Retinal pigment epithelial cell (primary cell): ENCODE data around the gene IL15.

Experiments used
- DNase-seq: peaks from one replicate; pipeline ENCODE4 v3.0.0-alpha.2; 2010; ENCODE audit warnings: low read depth
- H3K4me3 ChIP-seq: 2 replicates; pipeline ENCODE4 v1.5.1; 2011; ENCODE audit warnings: mild to moderate bottlenecking, low read length, control low read depth, moderate library complexity
- TF ChIP-seq, protein P1 (sequence below): conservative IDR thresholded peaks from 2 replicates; pipeline ENCODE4 v1.5.1; 2011; ENCODE audit warnings: low read depth, low read length, control low read depth, inconsistent platforms

Gene IL15

DNA sequence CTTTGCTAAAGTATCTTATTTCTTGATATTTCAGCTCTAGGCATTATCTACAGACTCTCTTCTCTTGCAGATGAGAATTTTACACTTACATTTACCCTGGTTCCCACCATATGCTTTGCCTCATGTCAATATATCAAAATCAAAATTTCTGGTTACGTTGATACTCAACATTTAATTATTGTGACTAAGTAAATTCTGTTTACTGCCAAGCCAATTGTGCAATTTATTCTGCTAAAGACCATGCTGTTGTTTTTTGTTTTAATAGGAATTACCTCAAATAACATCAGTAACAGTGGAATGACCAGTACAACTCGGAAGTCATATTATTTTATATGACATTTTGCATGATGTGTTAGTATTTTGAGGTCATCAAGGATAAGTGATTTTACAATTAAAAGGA lies 125.5 kb downstream of the IL15 start:
- TF ChIP-seq, protein P1, sequence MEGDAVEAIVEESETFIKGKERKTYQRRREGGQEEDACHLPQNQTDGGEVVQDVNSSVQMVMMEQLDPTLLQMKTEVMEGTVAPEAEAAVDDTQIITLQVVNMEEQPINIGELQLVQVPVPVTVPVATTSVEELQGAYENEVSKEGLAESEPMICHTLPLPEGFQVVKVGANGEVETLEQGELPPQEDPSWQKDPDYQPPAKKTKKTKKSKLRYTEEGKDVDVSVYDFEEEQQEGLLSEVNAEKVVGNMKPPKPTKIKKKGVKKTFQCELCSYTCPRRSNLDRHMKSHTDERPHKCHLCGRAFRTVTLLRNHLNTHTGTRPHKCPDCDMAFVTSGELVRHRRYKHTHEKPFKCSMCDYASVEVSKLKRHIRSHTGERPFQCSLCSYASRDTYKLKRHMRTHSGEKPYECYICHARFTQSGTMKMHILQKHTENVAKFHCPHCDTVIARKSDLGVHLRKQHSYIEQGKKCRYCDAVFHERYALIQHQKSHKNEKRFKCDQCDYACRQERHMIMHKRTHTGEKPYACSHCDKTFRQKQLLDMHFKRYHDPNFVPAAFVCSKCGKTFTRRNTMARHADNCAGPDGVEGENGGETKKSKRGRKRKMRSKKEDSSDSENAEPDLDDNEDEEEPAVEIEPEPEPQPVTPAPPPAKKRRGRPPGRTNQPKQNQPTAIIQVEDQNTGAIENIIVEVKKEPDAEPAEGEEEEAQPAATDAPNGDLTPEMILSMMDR = no peak
- DNase-seq = no peak
- no peak overlapping the region for H3K4me3 ChIP-seq

DNA sequence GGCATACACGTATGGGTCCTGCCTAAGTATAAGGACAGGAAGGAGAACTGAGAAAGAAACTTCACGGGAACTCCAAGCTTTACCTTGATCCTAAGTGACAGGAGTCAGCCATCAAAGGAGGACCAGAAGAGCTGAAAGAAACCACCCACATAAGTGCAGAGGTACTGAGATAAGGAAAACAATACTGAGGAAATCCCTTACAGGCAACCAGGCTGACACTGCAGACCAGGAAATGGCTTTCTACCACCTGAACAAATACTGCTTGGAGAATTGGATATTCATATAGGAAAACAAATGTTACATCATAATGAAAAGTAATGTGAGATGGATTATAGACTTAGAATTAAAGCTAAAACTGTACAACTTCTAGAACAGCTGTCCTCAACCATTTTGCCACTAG lies 127.0 kb downstream of the IL15 start:
- no peak overlapping the region for H3K4me3 ChIP-seq
- TF ChIP-seq, protein P1 = no peak
- no peak for DNase-seq

DNA sequence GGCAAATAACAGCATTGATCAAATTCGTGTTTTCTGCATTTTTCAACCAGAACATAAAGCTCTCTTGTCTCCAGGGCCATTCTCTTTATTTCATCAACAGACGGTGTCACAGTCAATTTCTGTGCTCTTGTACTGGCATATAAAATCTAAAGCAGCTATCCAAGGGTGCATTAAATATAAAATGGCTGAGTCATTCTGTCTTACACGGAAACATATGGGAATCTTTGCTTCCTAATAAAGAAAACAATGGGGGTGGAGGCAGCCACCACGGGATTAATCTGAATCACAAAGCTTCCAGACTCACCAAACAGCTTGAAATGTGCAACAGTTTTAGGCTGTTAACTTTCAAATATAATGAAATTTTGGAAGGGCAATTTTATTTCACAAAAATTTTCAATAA lies 132.6 kb downstream of the IL15 start:
- no peak for DNase-seq
- no peak overlapping the region for H3K4me3 ChIP-seq
- TF ChIP-seq, protein P1 = no peak

DNA sequence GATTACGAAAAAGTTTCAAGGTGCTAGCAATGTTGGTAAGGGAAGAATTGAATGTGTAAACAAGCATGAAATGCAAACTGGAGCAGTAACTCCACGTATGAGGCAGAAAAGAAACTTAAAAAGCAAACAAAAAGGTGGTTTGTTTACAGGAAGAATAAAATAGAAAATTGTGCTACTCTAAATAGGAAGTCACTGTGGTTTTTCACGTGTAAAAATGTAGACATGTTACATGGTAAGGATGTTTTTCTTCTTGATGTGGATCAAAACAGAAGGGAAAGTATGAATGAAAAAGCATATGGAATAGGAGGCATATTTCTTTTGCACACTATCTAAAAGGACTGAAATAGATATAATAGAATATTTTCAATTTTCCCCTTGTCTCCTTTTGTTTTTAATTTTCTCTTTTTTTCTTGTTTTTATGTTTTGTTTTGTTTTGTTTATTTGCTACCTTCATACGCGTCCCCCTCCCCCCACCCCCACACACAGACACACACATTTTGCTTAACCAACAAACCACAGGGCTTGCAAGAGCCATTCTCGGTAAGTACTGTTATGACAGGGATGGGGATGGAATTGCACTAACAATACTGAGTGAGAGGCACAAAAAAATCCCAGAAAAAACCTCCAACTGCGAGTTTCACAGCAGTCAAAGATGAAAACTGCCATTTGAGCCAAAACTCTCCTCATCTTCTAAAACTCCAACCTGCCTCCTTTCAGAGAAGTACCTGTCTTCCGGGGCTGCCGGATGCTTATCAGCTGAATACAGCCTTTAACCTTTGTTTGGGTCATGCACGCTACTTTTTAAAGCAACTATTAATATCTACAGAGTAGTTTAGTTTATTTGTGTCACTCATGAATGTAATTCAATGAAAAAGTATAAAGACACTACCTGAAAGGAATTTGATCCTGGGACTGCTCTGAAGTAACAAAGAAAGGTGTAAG lies 135.8 kb downstream of the IL15 start:
- DNase-seq = no peak
- no peak overlapping the region for H3K4me3 ChIP-seq
- TF ChIP-seq, protein P1 = no peak

DNA sequence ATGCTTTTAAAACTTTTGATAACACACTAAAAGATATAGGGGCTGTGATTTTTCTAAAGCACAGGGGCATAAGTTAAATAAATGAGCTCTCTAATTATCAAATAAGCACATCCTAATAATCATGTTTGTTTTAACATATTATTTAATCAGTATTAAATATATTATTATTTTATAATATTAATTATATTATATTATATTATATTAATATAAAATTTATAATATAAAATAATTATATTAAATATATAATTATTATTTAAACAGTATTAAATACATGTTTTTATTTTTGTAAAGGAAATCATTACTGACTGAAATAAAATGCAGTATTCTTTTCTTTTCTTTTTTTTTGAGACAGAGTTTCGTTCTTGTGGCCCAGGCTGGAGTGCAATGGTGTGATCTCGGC lies 136.5 kb downstream of the IL15 start:
- H3K4me3 ChIP-seq = no peak overlapping the region
- TF ChIP-seq, protein P1 = no peak
- no peak for DNase-seq

DNA sequence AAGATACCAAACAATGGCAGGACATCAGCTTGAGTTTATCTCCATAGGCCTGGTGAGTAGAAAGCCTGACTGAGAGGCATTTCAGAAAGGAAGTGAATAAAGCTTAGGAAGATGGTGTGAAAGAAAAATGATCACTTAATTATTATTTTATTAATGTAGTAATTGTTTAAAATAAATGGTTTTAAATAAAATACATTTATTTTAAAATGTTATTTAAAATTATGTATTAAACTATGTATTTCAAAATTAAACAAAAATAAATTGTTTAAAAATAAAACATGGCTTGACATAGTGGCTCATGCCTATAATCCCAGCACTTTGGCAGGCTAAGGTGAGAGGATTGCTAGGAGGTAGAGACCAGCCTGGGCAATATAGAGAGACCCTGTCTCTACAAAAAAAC lies 145.8 kb downstream of the IL15 start:
- TF ChIP-seq, protein P1 = no peak
- no peak overlapping the region for H3K4me3 ChIP-seq
- no peak for DNase-seq
